DMS153 treated with DMSO at 0.1 percent for 48 hours (cell line): ENCODE data around the gene ZFAND3.
A peak's percentile ranks its signal among the peaks of the same experiment; 100 is the strongest.
"Not testable (repeated sequence)": the region's sequence is repeated elsewhere in the genome, so short reads cannot be mapped to it uniquely, and the experiment has no call there.

Experiments
- DNase-seq: peaks from one replicate; lab custom pipeline; 2025; ENCODE audit not compliant: unreplicated experiment; lab: John Stamatoyannopoulos, UW

The ZFAND3 gene

GRCh38 chr6:37891072-37891471 lies 71.5 kb downstream of the ZFAND3 start:
- DNase-seq: no peak

GRCh38 chr6:37893257-37893656 lies 73.7 kb downstream of the ZFAND3 start:
- DNase-seq: no peak

GRCh38 chr6:37893734-37894133 lies 74.2 kb downstream of the ZFAND3 start:
- DNase-seq: not testable (repeated sequence)

- no peak for DNase-seq
Measured at GRCh38 chr6:37894585-37894984, 75.1 kb downstream of the ZFAND3 start.

GRCh38 chr6:37897321-37897720 lies 77.8 kb downstream of the ZFAND3 start:
- DNase-seq: no peak

GRCh38 chr6:37897818-37898515 lies 78.4 kb downstream of the ZFAND3 start:
- no peak for DNase-seq

GRCh38 chr6:37903351-37904340 lies 84.1 kb downstream of the ZFAND3 start:
- DNase-seq: no peak

- no peak for DNase-seq
Measured at GRCh38 chr6:37904590-37904989, 85.1 kb downstream of the ZFAND3 start.

- DNase-seq: no peak
Measured at GRCh38 chr6:37906121-37906520, 86.6 kb downstream of the ZFAND3 start.

- DNase-seq: no peak
Measured at GRCh38 chr6:37910998-37911397, 91.5 kb downstream of the ZFAND3 start.

- DNase-seq: no peak
Measured at GRCh38 chr6:37913210-37913609, 93.7 kb downstream of the ZFAND3 start.

- DNase-seq: no peak
Measured at GRCh38 chr6:37915463-37915862, 95.9 kb downstream of the ZFAND3 start.

GRCh38 chr6:37916149-37916548 lies 96.6 kb downstream of the ZFAND3 start:
- no peak for DNase-seq

GRCh38 chr6:37916675-37917074 lies 97.1 kb downstream of the ZFAND3 start:
- DNase-seq: no peak

GRCh38 chr6:37917566-37917965 lies 98.0 kb downstream of the ZFAND3 start:
- DNase-seq: no peak

- DNase-seq: no peak
Measured at GRCh38 chr6:37919417-37920157, 100.1 kb downstream of the ZFAND3 start.

- peak; percentile 33 for DNase-seq
Measured at GRCh38 chr6:37920667-37921066, 101.1 kb downstream of the ZFAND3 start.

GRCh38 chr6:37922563-37922962 lies 103.0 kb downstream of the ZFAND3 start:
- DNase-seq: no peak

- no peak for DNase-seq
Measured at GRCh38 chr6:37923514-37923913, 104.0 kb downstream of the ZFAND3 start.

- DNase-seq: no peak
Measured at GRCh38 chr6:37926661-37927060, 107.1 kb downstream of the ZFAND3 start.

GRCh38 chr6:37928217-37928616 lies 108.7 kb downstream of the ZFAND3 start:
- DNase-seq: no peak
